GM19025 (cell line): ENCODE data around the gene ACADS.
"Not testable (repeated sequence)": the region's sequence is repeated elsewhere in the genome, so short reads cannot be mapped to it uniquely, and the experiment has no call there.

Source experiments
- ATAC-seq: cut with Tn5 transposase; IDR thresholded peaks from one replicate; pipeline ENCODE4 v1.9.1; 2021; ENCODE audit warnings: mild to moderate bottlenecking, low read depth, moderate library complexity; ENCODE audit not compliant: unreplicated experiment

ACADS gene

GRCh38 chr12:120724720-120725119, 906 bp upstream of the ACADS start:
- ATAC-seq = no peak

- ATAC-seq = no peak
Measured at GRCh38 chr12:120725151-120725658, 421 bp upstream of the ACADS start.

GRCh38 chr12:120726510-120726793, 826 bp downstream of the ACADS start:
- ATAC-seq = no peak

GRCh38 chr12:120726961-120727360, 1.3 kb downstream of the ACADS start:
- ATAC-seq = no peak

- not testable (repeated sequence) for ATAC-seq
Measured at GRCh38 chr12:120732198-120732597, 6.6 kb downstream of the ACADS start.

- ATAC-seq = no peak
Measured at GRCh38 chr12:120733574-120733973, 7.9 kb downstream of the ACADS start.

- no peak for ATAC-seq
Measured at GRCh38 chr12:120734210-120734609, 8.6 kb downstream of the ACADS start.

GRCh38 chr12:120735181-120735580, 9.6 kb downstream of the ACADS start:
- ATAC-seq = no peak

- ATAC-seq = no peak
Measured at GRCh38 chr12:120736404-120737331, 11.0 kb downstream of the ACADS start.

- ATAC-seq = no peak
Measured at GRCh38 chr12:120737557-120738251, 12.1 kb downstream of the ACADS start.

GRCh38 chr12:120738252-120739030, 12.8 kb downstream of the ACADS start:
- no peak for ATAC-seq

GRCh38 chr12:120739031-120739762, 13.6 kb downstream of the ACADS start:
- ATAC-seq = no peak

GRCh38 chr12:120739821-120740613, 14.4 kb downstream of the ACADS start:
- no peak for ATAC-seq

GRCh38 chr12:120740871-120741270, 15.2 kb downstream of the ACADS start:
- ATAC-seq = no peak

- ATAC-seq = no peak
Measured at GRCh38 chr12:120741476-120742421, 16.1 kb downstream of the ACADS start.

GRCh38 chr12:120744922-120745493, 19.4 kb downstream of the ACADS start:
- no peak for ATAC-seq

- ATAC-seq = no peak
Measured at GRCh38 chr12:120748242-120748641, 22.6 kb downstream of the ACADS start.

GRCh38 chr12:120749256-120749655, 23.6 kb downstream of the ACADS start:
- ATAC-seq = no peak
